CD4-positive, alpha-beta T cell treated with Interleukin-2 at 100 ng/mL for 4 hours (primary cell): ENCODE results near the gene UQCC5.

Experiments
- DNase-seq: peaks from one replicate; pipeline ENCODE4 v3.0.0-alpha.2; 2020; ENCODE audit warnings: low spot score

UQCC5 gene

DNA sequence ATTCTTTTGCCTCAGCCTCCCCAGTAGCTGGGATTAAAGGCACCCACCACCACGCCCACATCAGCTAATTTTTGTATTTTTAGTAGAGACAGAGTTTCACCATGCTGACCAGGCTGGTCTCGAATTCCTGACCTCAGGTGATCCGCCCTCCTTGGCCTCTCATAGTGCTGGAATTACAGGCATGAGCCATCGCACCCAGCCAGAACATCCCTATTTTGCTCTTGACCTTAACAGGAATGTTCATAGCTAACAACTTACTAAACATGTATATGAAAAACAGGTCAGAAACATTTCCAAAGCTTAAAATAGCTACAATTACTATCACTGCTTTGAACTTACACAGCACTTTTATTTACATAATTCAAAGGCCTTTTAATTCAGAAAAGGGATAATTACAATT, 33.7 kb downstream of the UQCC5 start:
- no peak for DNase-seq

DNA sequence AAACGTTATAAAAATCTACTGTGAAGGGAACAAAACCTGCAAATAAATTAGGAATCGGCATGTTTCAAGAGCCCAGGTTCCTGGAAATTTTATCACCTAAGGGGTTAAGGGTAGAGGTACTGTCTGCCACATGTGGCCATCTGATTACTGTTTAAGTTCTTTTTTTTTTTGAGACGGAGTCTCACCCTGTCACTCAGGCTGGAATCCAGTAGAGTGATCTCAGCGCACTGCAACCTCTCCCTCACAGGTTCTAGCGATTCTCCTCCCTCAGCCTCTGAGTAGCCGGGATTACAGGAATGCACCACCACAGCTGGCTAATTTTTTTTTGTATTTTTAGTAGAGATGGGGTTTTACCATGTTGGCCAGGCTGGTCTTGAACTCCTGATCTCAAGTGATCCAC, 35.8 kb downstream of the UQCC5 start:
- no peak for DNase-seq

DNA sequence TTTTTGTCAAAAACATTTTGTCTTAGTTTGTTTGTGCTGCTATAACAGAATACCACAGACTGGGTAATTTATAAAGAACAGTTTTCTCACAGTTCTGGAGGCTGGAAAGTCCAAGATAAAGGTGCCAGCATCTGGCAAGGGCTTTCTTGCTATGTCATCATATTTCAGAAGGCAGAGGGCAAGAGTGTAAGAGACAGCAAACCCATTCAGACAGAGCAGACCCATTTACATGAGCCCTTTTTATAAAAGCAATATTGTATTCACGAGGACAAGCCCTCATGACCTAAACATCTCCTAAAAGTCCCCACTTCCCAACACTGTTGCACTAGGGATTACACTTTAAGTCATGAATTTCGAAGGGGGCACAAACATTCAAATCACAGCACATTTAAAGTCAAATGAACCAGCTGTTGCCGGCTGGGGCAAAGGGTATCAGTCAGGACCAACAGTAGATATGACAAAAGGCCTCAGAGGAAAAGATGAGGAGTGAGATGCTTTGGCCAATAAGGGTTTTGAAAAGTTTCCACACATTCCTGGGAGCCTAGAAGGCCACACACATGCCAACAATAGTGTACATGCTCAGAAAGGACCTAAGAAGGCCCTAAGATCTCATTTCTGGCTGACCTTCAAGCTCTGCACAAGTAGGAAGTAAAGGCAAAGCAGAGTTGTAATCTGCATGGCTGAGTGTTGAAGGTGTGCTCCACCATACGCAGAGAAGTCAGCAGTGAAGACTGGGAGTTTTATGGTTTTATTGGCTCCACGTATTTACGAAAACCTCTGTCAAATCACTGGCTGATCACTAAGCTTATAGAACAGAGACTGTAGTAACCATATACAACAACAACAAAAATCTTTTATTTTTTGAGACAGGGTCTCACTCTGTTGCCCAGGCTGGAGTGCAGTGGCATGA, 37.9 kb downstream of the UQCC5 start:
- no peak for DNase-seq
